ENCODE measurements around the gene ZNF98.
A peak's percentile ranks its signal among the peaks of the same experiment; 100 is the strongest.

Gene ZNF98

DNA sequence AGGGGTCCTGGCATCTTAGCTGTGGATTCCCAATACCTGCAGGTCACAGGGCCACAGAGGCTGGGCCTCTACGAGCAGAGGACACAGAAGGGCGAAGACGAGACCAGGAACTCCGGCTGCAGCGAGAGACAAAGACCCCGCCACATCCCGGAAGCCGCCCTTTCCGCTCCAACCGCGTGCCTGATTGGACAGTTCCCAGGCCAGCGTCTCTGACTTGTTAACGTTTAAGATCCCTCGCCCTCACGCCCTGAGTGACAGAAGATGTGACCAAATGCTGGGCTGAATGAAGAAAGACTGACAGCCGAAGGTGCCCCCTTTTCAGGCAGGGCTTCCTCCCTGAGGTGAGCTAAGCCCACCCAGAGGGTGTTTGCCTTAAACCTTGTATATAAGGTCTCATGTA is at the start of gene ZNF98:
ZNF98 (minus strand) TSS at position 136 of the 400 bp plus-strand sequence; CDS start at position 14, 122 bp downstream.
- TF ChIP-seq, protein P1, sequence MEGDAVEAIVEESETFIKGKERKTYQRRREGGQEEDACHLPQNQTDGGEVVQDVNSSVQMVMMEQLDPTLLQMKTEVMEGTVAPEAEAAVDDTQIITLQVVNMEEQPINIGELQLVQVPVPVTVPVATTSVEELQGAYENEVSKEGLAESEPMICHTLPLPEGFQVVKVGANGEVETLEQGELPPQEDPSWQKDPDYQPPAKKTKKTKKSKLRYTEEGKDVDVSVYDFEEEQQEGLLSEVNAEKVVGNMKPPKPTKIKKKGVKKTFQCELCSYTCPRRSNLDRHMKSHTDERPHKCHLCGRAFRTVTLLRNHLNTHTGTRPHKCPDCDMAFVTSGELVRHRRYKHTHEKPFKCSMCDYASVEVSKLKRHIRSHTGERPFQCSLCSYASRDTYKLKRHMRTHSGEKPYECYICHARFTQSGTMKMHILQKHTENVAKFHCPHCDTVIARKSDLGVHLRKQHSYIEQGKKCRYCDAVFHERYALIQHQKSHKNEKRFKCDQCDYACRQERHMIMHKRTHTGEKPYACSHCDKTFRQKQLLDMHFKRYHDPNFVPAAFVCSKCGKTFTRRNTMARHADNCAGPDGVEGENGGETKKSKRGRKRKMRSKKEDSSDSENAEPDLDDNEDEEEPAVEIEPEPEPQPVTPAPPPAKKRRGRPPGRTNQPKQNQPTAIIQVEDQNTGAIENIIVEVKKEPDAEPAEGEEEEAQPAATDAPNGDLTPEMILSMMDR (conservative IDR thresholded peaks at IDR 0.05; ENCODE audit: low read depth, low read length) = no peak
- peak; percentile 4 for DNase-seq (ENCODE audit: low read depth)
- peak within 1 kb of the TSS; percentile 49 for H3K4me3 ChIP-seq (ENCODE audit: low read length)

DNA sequence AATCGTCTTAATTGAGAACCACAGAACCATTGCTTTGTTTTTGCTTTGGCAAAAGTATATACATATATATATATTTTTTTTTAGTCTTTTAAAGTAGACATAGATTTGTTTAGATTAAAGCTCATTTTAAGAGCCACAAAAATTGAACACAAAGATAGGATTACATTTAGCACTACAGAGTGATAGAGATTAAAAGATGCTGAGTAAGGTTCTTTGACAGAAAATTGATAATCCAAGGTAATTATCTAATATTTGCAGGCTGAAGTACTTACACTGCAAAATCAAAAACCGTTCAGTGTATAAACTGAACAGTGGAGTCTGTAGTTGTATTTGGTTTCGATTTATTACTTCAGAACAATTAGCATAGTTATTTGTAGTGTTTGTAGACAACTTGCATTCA is 24.5 kb upstream of the ZNF98 start:
- TF ChIP-seq, protein P1 (conservative IDR thresholded peaks at IDR 0.05; ENCODE audit: low read depth, low read length) = no peak
- H3K4me3 ChIP-seq (ENCODE audit: low read length) = no peak overlapping the region
- no peak for DNase-seq (ENCODE audit: low read depth)

DNA sequence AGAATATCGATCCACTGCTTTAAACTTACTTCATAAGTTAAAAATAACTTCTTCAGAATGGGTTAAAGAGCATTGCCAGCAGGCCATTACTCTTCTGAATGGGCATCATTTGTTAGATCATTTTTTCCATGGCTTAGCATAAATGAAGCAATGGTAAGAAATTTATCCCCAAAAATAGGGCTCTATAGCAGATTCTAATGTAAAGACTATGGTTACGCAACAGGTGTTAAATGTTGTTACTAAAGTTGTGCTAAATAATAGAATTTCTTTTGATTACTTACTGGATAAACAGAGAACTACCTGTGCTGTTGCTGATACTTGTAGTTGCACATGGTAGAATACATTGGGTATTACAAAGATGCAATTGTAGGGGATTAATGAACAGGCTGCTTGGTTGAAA is 15.9 kb upstream of the ZNF98 start:
- TF ChIP-seq, protein P1 (conservative IDR thresholded peaks at IDR 0.05; ENCODE audit: low read depth, low read length) = no peak
- DNase-seq (ENCODE audit: low read depth) = no peak

DNA sequence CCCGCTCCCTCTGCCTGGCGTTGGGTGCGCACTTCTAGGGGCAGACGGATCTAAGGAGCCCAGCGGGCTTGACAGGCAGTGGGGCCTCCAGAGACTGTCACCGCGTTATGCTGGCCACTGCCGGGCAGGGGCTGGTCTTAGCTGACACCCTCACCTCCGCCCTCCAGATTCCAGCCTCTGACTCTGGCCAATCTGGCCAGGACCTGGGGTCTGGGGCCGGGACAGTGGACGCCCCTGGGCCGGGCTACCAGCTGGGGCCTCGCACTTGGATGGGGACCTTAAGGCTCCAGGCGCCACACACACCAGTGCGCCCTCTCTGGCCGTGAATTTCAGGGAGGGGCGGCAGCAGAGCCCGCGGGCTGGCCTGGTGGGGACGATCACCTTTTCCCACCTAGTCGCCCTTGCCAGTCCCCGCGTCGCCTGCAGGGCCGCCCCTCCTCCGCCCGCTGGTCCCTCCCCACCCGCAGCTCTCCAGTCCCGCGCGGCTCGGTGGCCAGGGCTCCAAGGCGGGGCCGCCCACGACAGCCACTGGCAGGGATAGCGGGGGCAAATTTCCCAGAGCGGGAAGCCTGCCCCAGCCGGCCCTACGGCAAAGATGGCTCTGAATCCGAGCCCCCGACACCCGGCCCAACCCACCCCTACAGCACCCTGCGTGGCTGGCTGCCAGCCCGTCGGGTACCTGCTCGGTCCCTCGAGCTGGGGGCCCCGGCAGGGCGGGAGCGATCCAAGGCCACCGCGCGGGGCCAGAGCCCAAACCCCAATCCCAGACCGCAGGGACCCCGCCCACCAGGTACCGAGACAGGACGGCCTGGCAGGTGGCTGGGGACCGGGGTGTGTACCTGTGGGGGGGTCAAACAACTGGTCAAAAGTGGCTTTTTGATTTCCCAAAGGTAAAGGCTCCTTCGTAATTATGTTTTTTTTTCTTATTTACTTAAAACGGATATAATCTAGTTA is 6.1 kb upstream of the ZNF98 start:
- no peak for DNase-seq (ENCODE audit: low read depth)
- no peak overlapping the region for H3K4me3 ChIP-seq (ENCODE audit: low read length)
- TF ChIP-seq, protein P1 (conservative IDR thresholded peaks at IDR 0.05; ENCODE audit: low read depth, low read length) = no peak

More for the DNA sequence above, 15.9 kb upstream of the ZNF98 start:
- no peak overlapping the region for H3K4me3 ChIP-seq (ENCODE audit: low read length)

DNA sequence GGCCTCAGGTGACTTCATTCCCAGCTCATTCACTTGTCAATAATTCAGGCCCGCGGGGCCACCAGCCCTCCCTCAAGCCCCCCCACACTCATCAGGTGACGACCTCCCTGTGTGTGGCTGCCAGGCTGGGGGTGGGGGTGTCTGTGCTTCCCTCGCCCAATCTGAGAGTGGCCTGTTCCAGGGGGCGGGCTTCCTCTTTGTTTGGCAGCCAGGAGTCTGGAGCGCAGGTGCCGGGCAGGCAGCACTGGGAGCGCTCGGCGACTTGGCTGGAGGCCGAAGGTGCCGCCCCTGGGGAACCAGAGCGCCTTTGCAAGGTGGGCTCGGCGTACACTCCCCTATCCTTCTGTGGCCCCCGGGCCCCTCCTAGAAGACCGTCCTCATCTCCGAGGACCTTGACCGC is 5.4 kb upstream of the ZNF98 start:
- no peak overlapping the region for H3K4me3 ChIP-seq (ENCODE audit: low read length)
- no peak for DNase-seq (ENCODE audit: low read depth)
- TF ChIP-seq, protein P1 (conservative IDR thresholded peaks at IDR 0.05; ENCODE audit: low read depth, low read length) = no peak

DNA sequence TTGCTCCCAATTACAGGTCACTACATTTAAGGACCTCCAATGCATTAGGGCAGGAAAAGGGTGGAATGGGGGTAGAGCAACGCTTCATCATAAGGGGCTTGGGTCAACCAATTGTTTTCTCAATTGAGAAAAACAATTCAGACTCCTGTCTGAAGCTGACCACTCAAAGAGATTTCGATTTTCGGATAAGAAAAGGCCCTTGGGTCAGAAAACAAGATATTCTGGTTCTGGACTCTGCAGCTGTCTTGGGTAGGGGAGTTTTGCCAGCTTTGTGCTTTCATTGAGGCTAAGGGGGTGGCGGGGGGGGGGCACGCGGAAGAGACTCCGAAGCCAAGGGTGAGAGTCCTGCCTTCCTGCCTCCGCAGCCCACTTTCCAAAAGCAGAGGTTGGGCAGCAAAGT is 4.8 kb upstream of the ZNF98 start:
- DNase-seq (ENCODE audit: low read depth) = no peak
- no peak overlapping the region for H3K4me3 ChIP-seq (ENCODE audit: low read length)
- TF ChIP-seq, protein P1 (conservative IDR thresholded peaks at IDR 0.05; ENCODE audit: low read depth, low read length) = no peak

DNA sequence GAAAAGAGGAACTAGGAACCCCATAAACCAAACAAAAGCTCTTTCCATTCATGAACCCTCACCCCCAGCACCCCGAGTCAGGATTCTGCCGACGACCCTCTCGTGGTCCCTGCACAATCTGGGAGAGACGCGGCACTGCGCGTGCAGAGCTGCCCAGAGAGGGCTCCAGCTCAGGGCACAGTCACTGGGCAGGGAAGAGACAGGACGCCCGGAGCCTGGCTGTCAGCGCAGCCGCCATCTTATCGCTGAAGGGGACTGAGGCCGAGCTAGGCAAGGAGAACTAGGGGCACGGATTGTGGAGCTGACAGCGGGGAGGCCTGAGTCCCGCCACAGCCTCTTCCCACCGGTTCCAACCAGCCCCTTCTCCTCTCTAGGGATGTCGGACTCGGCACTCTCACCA is 349 bp downstream of the ZNF98 start:
- TF ChIP-seq, protein P1 (conservative IDR thresholded peaks at IDR 0.05; ENCODE audit: low read depth, low read length) = no peak
- peak overlapping the region; percentile 49 for H3K4me3 ChIP-seq (ENCODE audit: low read length)
- no peak for DNase-seq (ENCODE audit: low read depth)
